HepG2 (cell line): Measurements from ENCODE around the gene PTPRE. TPM values are rescaled to one million over a fixed set of nuclear protein-coding genes. Genes with fewer than 3 reads are reported as not detected.

Source experiments
- ATF7 ChIP-seq, 2 experiments: fragments of 450-650 bp in 1 of 2; sonication (generic) in 1 of 2; formaldehyde crosslinking in 1 of 2; IDR thresholded peaks; 2 replicates each; pipeline versions ENCODE4 v1.4.0 to v1.6.1; 2016 to 2020; ENCODE audit warnings: antibody characterized with exemption in 1 of 2, mild to moderate bottlenecking in 1 of 2, missing genetic modification reagents in 1 of 2
- CCDC6 ChIP-seq: sonication (generic); formaldehyde crosslinking; IDR thresholded peaks from 2 replicates; pipeline ENCODE4 v1.8.1; 2022; ENCODE audit warnings: mild to moderate bottlenecking, missing genetic modification reagents, moderate library complexity
- E2F5 ChIP-seq: sonication (generic); formaldehyde crosslinking; conservative IDR thresholded peaks from 2 replicates; pipeline ENCODE4 v1.4.0; 2020; ENCODE audit warnings: missing genetic modification reagents
- JARID2 ChIP-seq: sonication (generic); formaldehyde crosslinking; IDR thresholded peaks from 2 replicates; pipeline ENCODE4 v1.8.1; 2023; ENCODE audit warnings: missing genetic modification reagents, inconsistent platforms; ENCODE audit not compliant: insufficient replicate concordance
- MED1 ChIP-seq: sonication (generic); formaldehyde crosslinking; IDR thresholded peaks from 2 replicates; pipeline ENCODE4 v1.4.0; 2020; ENCODE audit warnings: missing genetic modification reagents
- NAIF1 ChIP-seq: sonication (generic); formaldehyde crosslinking; IDR thresholded peaks from 2 replicates; pipeline ENCODE4 v1.5.0; 2020; ENCODE audit warnings: mild to moderate bottlenecking, missing genetic modification reagents, borderline replicate concordance
- NFIC ChIP-seq: IDR thresholded peaks from 2 replicates; pipeline ENCODE4 v1.6.1; 2012; ENCODE audit warnings: mild to moderate bottlenecking, low read length, inconsistent platforms
- SP1 ChIP-seq, 2 experiments: fragments of 450-650 bp in 1 of 2; sonication (generic) in 1 of 2; formaldehyde crosslinking in 1 of 2; IDR thresholded peaks; 2 replicates each; pipeline versions ENCODE4 v1.4.0 to v1.6.1; 2016 to 2020; ENCODE audit warnings: missing genetic modification reagents in 1 of 2
- SP5 ChIP-seq: IDR thresholded peaks from 2 replicates; pipeline ENCODE4 v1.6.1; 2016; ENCODE audit warnings: low read depth, borderline replicate concordance
- SRSF1 ChIP-seq: fragments of 200-400 bp; formaldehyde crosslinking; optimal IDR thresholded peaks from 2 replicates; pipeline ENCODE3; 2017; ENCODE audit warnings: mild to moderate bottlenecking, low read depth, low read length, moderate library complexity
- SRSF9 ChIP-seq: fragments of 200-400 bp; formaldehyde crosslinking; IDR thresholded peaks from 2 replicates; pipeline ENCODE4 v1.6.1; 2018; ENCODE audit warnings: borderline replicate concordance, mild to moderate bottlenecking, low read depth, low read length; ENCODE audit not compliant: insufficient read depth, poor library complexity, severe bottlenecking
- ZC3H13 ChIP-seq: sonication (generic); formaldehyde crosslinking; IDR thresholded peaks from 2 replicates; pipeline ENCODE4 v1.8.1; 2023; ENCODE audit warnings: mild to moderate bottlenecking, missing genetic modification reagents, moderate library complexity
- ZFP1 ChIP-seq: IDR thresholded peaks from 2 replicates; pipeline ENCODE4 v1.6.1; 2016
- ZNF263 ChIP-seq: sonication (generic); formaldehyde crosslinking; IDR thresholded peaks from 2 replicates; pipeline ENCODE4 v1.4.0; 2020; ENCODE audit warnings: missing genetic modification reagents
- ZNF546 ChIP-seq: sonication (generic); formaldehyde crosslinking; conservative IDR thresholded peaks from 2 replicates; pipeline ENCODE4 v1.8.1; 2023; ENCODE audit warnings: mild to moderate bottlenecking, missing genetic modification reagents
- ZNF724P ChIP-seq: sonication (generic); formaldehyde crosslinking; IDR thresholded peaks from 2 replicates; pipeline ENCODE4 v1.8.0; 2022; ENCODE audit warnings: missing genetic modification reagents, borderline replicate concordance
- ZNF839 ChIP-seq: sonication (generic); formaldehyde crosslinking; IDR thresholded peaks from 2 replicates; pipeline ENCODE4 v1.4.0; 2020; ENCODE audit warnings: missing genetic modification reagents, mild to moderate bottlenecking, borderline replicate concordance
- ZNF878 ChIP-seq: sonication (generic); formaldehyde crosslinking; IDR thresholded peaks from 2 replicates; pipeline ENCODE4 v1.8.1; 2023; ENCODE audit warnings: mild to moderate bottlenecking, missing genetic modification reagents, moderate library complexity
- polyA plus RNA-seq, 8 experiments: library from polyadenylated mRNA; depleted of rRNA in 3 of 8; stranded (reverse) in 7 of 8; unstranded in 1 of 8; fragments of >200 nt; fragmentation: Illumina TruSeq in 4 of 8; extraction: Trizol in 4 of 8; gene quantifications; 2 replicates each; pipeline versions ENCODE4 v1.2.1 to v1.2.3, GENCODE V29; 2011 to 2016; ENCODE audit warnings: low read depth in 4 of 8, missing spikeins in 1 of 8, mixed read lengths in 1 of 8; ENCODE audit not compliant: insufficient read depth in 1 of 8
- total RNA-seq, 5 experiments: library from RNA; depleted of rRNA; stranded (reverse); fragments of >200 nt; fragmentation: Illumina TruSeq; extraction: Trizol; gene quantifications; 2 replicates each; pipeline ENCODE4 v1.2.3, GENCODE V29; 2016; ENCODE audit warnings: low read depth in 1 of 5
- TF ChIP-seq, protein P1 (sequence below): sonication (generic); formaldehyde crosslinking; conservative IDR thresholded peaks from 2 replicates; pipeline ENCODE4 v1.8.1; 2023; ENCODE audit warnings: missing genetic modification reagents
- TF ChIP-seq, protein P2 (sequence below): IDR thresholded peaks from 2 replicates; pipeline ENCODE4 v1.6.1; 2016; ENCODE audit warnings: low read depth, missing genetic modification reagents, missing compliant biosample characterization

PTPRE gene
- total and polyA plus RNA-seq, 2 of the 13 experiments (the other 11 are each of a cell fraction or from before 2014, with no cell fraction given) = 0.01 to 0.02 TPM

DNA sequence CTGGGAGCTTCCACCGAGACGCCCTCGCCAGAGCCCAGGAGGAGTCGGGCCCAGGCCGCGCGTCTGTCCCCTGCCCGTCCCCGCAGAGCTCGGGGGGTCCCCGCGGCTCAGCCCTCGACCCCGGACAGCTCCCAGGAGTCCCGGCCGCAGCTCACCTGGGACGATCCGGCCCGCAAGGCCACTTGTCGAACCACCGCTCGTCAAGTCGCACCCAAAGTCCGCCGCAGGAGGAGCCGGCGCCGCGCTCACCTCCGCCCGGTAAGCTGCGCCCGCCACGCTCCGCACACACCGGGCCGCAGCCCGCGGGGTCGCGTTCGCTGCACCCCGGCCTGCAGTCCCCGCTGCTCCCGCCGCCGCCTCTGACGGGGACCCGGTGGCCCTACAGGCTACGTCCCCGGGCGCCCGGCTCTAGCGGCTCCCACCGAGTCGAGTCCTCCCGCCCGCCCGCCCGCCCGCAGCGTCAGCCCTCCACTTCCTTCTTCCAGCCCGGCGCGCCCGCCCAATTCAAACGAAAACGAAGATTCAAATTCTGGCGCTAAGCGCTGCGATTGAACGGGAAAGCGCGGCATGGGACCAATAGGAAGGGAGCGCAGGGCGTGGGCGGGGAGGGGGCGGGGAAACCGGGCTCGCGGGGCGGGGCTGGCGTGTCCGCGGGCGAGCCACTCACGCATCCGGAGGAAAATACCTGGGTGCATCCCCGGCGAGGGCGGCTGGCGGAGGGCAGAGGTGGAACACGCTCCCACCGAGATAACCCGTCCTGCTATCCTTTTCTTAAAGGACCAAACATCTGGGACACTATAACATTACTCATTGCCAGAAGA lies 219.3 kb downstream of the PTPRE start, which contains the start of gene MKI67 (continued):
- TF ChIP-seq, protein P1, sequence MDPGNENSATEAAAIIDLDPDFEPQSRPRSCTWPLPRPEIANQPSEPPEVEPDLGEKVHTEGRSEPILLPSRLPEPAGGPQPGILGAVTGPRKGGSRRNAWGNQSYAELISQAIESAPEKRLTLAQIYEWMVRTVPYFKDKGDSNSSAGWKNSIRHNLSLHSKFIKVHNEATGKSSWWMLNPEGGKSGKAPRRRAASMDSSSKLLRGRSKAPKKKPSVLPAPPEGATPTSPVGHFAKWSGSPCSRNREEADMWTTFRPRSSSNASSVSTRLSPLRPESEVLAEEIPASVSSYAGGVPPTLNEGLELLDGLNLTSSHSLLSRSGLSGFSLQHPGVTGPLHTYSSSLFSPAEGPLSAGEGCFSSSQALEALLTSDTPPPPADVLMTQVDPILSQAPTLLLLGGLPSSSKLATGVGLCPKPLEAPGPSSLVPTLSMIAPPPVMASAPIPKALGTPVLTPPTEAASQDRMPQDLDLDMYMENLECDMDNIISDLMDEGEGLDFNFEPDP = 0 out of 2 replicates have a peak, but pooled peaks have one; percentile 71
- TF ChIP-seq ZNF878 (CRISPR knock-in tag) (0 out of 2 replicates have a peak, but pooled peaks have one; percentile 60), SRSF9 (no peak), MED1 (CRISPR knock-in tag) (no peak), CCDC6 (CRISPR knock-in tag) (peak; percentile 82; the same call in 1 of the 2 replicates), SRSF1 (no peak), ZC3H13 (CRISPR knock-in tag) (peak; percentile 92), ZNF546 (CRISPR knock-in tag) (peak; percentile 58; the same call in 1 of the 2 replicates), ZNF724P (CRISPR knock-in tag) (peak; percentile 78; the same call in 1 of the 2 replicates), SP5 (peak; percentile 38; the same call in 1 of the 2 replicates), SP1 (IDR thresholded peaks at IDR 0.05) (no peak), SP1 (CRISPR knock-in tag; IDR thresholded peaks at IDR 0.05) (peak; percentile 78), E2F5 (CRISPR knock-in tag) (peak; percentile 96), ZNF263 (peak; percentile 12; the same call in 1 of the 2 replicates), ATF7 (IDR thresholded peaks at IDR 0.05) (no peak), ATF7 (CRISPR knock-in tag; IDR thresholded peaks at IDR 0.05) (no peak), ZNF839 (CRISPR knock-in tag) (no peak), JARID2 (no peak), NFIC (no peak), NAIF1 (CRISPR knock-in tag) (no peak), ZFP1 (CRISPR knock-in tag) (no peak)
- TF ChIP-seq, protein P2, sequence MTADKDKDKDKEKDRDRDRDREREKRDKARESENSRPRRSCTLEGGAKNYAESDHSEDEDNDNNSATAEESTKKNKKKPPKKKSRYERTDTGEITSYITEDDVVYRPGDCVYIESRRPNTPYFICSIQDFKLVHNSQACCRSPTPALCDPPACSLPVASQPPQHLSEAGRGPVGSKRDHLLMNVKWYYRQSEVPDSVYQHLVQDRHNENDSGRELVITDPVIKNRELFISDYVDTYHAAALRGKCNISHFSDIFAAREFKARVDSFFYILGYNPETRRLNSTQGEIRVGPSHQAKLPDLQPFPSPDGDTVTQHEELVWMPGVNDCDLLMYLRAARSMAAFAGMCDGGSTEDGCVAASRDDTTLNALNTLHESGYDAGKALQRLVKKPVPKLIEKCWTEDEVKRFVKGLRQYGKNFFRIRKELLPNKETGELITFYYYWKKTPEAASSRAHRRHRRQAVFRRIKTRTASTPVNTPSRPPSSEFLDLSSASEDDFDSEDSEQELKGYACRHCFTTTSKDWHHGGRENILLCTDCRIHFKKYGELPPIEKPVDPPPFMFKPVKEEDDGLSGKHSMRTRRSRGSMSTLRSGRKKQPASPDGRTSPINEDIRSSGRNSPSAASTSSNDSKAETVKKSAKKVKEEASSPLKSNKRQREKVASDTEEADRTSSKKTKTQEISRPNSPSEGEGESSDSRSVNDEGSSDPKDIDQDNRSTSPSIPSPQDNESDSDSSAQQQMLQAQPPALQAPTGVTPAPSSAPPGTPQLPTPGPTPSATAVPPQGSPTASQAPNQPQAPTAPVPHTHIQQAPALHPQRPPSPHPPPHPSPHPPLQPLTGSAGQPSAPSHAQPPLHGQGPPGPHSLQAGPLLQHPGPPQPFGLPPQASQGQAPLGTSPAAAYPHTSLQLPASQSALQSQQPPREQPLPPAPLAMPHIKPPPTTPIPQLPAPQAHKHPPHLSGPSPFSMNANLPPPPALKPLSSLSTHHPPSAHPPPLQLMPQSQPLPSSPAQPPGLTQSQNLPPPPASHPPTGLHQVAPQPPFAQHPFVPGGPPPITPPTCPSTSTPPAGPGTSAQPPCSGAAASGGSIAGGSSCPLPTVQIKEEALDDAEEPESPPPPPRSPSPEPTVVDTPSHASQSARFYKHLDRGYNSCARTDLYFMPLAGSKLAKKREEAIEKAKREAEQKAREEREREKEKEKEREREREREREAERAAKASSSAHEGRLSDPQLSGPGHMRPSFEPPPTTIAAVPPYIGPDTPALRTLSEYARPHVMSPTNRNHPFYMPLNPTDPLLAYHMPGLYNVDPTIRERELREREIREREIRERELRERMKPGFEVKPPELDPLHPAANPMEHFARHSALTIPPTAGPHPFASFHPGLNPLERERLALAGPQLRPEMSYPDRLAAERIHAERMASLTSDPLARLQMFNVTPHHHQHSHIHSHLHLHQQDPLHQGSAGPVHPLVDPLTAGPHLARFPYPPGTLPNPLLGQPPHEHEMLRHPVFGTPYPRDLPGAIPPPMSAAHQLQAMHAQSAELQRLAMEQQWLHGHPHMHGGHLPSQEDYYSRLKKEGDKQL (CRISPR knock-in tag) = no peak
